HG03139 (cell line): ENCODE data around the gene GNAZ.

Experiments used
- ATAC-seq: cut with Tn5 transposase; IDR thresholded peaks from one replicate; pipeline ENCODE4 v1.9.1; 2021; ENCODE audit not compliant: unreplicated experiment

Gene GNAZ

GRCh38 chr22:23117891-23118646 lies 47.8 kb downstream of the GNAZ start:
- ATAC-seq, result no peak

- no peak for ATAC-seq
Measured at GRCh38 chr22:23118647-23119493, 48.6 kb downstream of the GNAZ start.

GRCh38 chr22:23119494-23120414 lies 49.4 kb downstream of the GNAZ start:
- no peak for ATAC-seq

- no peak for ATAC-seq
Measured at GRCh38 chr22:23120415-23120899, 50.1 kb downstream of the GNAZ start.

- no peak for ATAC-seq
Measured at GRCh38 chr22:23121000-23121421, 50.7 kb downstream of the GNAZ start.

- no peak for ATAC-seq
Measured at GRCh38 chr22:23121424-23121823, 51.1 kb downstream of the GNAZ start.

GRCh38 chr22:23122216-23122957 lies 52.1 kb downstream of the GNAZ start:
- no peak for ATAC-seq

- ATAC-seq, result no peak
Measured at GRCh38 chr22:23122992-23123803, 52.9 kb downstream of the GNAZ start.

- no peak for ATAC-seq
Measured at GRCh38 chr22:23123804-23124254, 53.5 kb downstream of the GNAZ start.

GRCh38 chr22:23124611-23125511 lies 54.5 kb downstream of the GNAZ start:
- no peak for ATAC-seq

- no peak for ATAC-seq
Measured at GRCh38 chr22:23125512-23126103, 55.3 kb downstream of the GNAZ start.

- ATAC-seq, result no peak
Measured at GRCh38 chr22:23126165-23127054, 56.1 kb downstream of the GNAZ start.

GRCh38 chr22:23127055-23127756 lies 56.9 kb downstream of the GNAZ start:
- no peak for ATAC-seq

- ATAC-seq, result no peak
Measured at GRCh38 chr22:23127788-23128187, 57.5 kb downstream of the GNAZ start.

GRCh38 chr22:23128269-23129108 lies 58.2 kb downstream of the GNAZ start:
- ATAC-seq, result no peak
